GM12878 (cell line): ENCODE measurements around the gene CUTA. TPM values are rescaled to one million over a fixed set of nuclear protein-coding genes. Genes with fewer than 3 reads are reported as not detected.

ENCODE experiments used
- ATAC-seq: fragments of 200-7000 bp; cut with Tn5 transposase; 3 replicates; pipeline ENCODE4 v1.9.1; 2020; ENCODE audit warnings: mild to moderate bottlenecking, moderate library complexity
- BruUV-seq: library from RNA; stranded (reverse); fragments of 400-500 nt; replicated peaks from 2 replicates; lab custom pipeline; 2021; lab: Mats Ljungman, UMichigan
- CTCF ChIA-PET: fragments of 300-600 bp; sonication (Branson Sonifier 250); formaldehyde crosslinking; extraction: SDS; loops from one replicate; lab custom pipeline; 2021; ENCODE audit warnings: inconsistent platforms; lab: Yijun Ruan, JAX
- POLR2A ChIA-PET: fragments of 350-600 bp; formaldehyde crosslinking; extraction: SDS; loops from one replicate; lab custom pipeline; 2021; ENCODE audit warnings: inconsistent platforms; lab: Charles Lee
- RAD21 ChIA-PET: fragments of 300-600 bp; sonication (Branson Sonifier 250); formaldehyde crosslinking; loops from one replicate; lab custom pipeline; 2023; ENCODE audit warnings: antibody characterized with exemption; ENCODE audit not compliant: unreplicated experiment; lab: Charles Lee
- SMC1A ChIA-PET: fragments of 300-600 bp; sonication (Branson Sonifier 250); formaldehyde crosslinking; loops from one replicate; lab custom pipeline; 2023; ENCODE audit not compliant: unreplicated experiment, uncharacterized antibody; lab: Charles Lee
- DNase-seq: peaks from one replicate; pipeline ENCODE4 v3.0.0-alpha.2; 2011; ENCODE audit warnings: low read depth, low spot score
- FAIRE-seq: peaks from 3 replicates; lab custom pipeline; 2011; peaks lifted over from hg19 to GRCh38; lab: Jason Lieb, UNC
- H2AFZ ChIP-seq: 2 replicates; pipeline ENCODE4 v1.6.0; 2011; ENCODE audit warnings: low read depth, low read length, control low read depth; ENCODE audit not compliant: control insufficient read depth
- H3K27ac ChIP-seq: 2 replicates; pipeline ENCODE4 v1.5.1; 2011; ENCODE audit warnings: control low read depth; ENCODE audit not compliant: control insufficient read depth, insufficient read depth
- H3K27me3 ChIP-seq, 2 experiments: replicated peaks in 1 of 2; 2 replicates each; pipeline versions ENCODE4 v1.6.0 to v1.6.1; 2011; ENCODE audit warnings: low read length in 1 of 2; ENCODE audit not compliant: control insufficient read depth in 2 of 2, insufficient read depth in 2 of 2
- H3K36me3 ChIP-seq, 2 experiments: 2 replicates each; pipeline ENCODE4 v1.5.1; 2011; ENCODE audit warnings: low read length in 1 of 2; ENCODE audit not compliant: control insufficient read depth in 2 of 2, insufficient read depth in 2 of 2
- H3K4me1 ChIP-seq: 2 replicates; pipeline ENCODE4 v1.6.1; 2011; ENCODE audit warnings: mild to moderate bottlenecking, low read length, moderate library complexity, mixed read lengths; ENCODE audit not compliant: control insufficient read depth, insufficient read depth
- H3K4me2 ChIP-seq: 2 replicates; pipeline ENCODE4 v1.6.0; 2011; ENCODE audit warnings: control low read depth; ENCODE audit not compliant: control insufficient read depth, insufficient read depth
- H3K4me3 ChIP-seq: fragments of 200-600 bp; sonication (generic); 2 replicates; pipeline ENCODE4 v1.5.1; 2016
- H3K79me2 ChIP-seq: 2 replicates; pipeline ENCODE4 v1.6.0; 2011; ENCODE audit warnings: low read length; ENCODE audit not compliant: control insufficient read depth, insufficient read depth
- H3K9ac ChIP-seq: 2 replicates; pipeline ENCODE4 v1.8.0; 2011; ENCODE audit warnings: low read length, control low read depth, mixed read lengths; ENCODE audit not compliant: control insufficient read depth, insufficient read depth
- H3K9me3 ChIP-seq: replicated peaks from 3 replicates; pipeline ENCODE4 v1.5.1; 2011; ENCODE audit warnings: mild to moderate bottlenecking, low read length; ENCODE audit not compliant: control insufficient read depth, insufficient read depth
- H4K20me1 ChIP-seq: 2 replicates; pipeline ENCODE4 v1.6.0; 2011; ENCODE audit not compliant: control insufficient read depth, insufficient read depth
- CBX5 ChIP-seq: sonication (generic); IDR thresholded peaks from 2 replicates; pipeline ENCODE4 v1.6.1; 2016; ENCODE audit warnings: low read depth, moderate library complexity, mild to moderate bottlenecking, inconsistent platforms
- CREB1 ChIP-seq: IDR thresholded peaks from 2 replicates; pipeline ENCODE4 v1.6.1; 2012; ENCODE audit warnings: low read depth, mild to moderate bottlenecking, inconsistent platforms
- EED ChIP-seq: sonication (generic); IDR thresholded peaks from 2 replicates; pipeline ENCODE4 v1.6.1; 2016; ENCODE audit warnings: antibody characterized with exemption, low read depth
- FOS ChIP-seq: IDR thresholded peaks from 3 replicates; pipeline ENCODE4 v1.6.1; 2011; ENCODE audit warnings: borderline replicate concordance; ENCODE audit not compliant: insufficient read length; ENCODE audit errors: extremely low read depth
- HDAC6 ChIP-seq: fragments of 200-600 bp; sonication (generic); IDR thresholded peaks from one replicate; pipeline ENCODE4 v1.8.0; 2017; ENCODE audit warnings: antibody characterized with exemption; ENCODE audit not compliant: unreplicated experiment
- IKZF1 ChIP-seq: fragments of 450-650 bp; conservative IDR thresholded peaks from 2 replicates; pipeline ENCODE4 v1.6.1; 2017; ENCODE audit warnings: antibody characterized with exemption, mild to moderate bottlenecking
- MEF2B ChIP-seq: fragments of 450-650 bp; IDR thresholded peaks from 2 replicates; pipeline ENCODE4 v1.6.1; 2018; ENCODE audit warnings: mild to moderate bottlenecking, moderate library complexity; ENCODE audit not compliant: partially characterized antibody, poor library complexity, severe bottlenecking
- NR2F1 ChIP-seq: fragments of 450-650 bp; conservative IDR thresholded peaks from 2 replicates; pipeline ENCODE4 v1.6.1; 2017; ENCODE audit warnings: mild to moderate bottlenecking
- SIN3A ChIP-seq: IDR thresholded peaks from 2 replicates; pipeline ENCODE4 v1.6.1; 2012; ENCODE audit warnings: low read depth, low read length, improper control_type of control experiment
- SMAD1 ChIP-seq: fragments of 450-650 bp; IDR thresholded peaks from 2 replicates; pipeline ENCODE4 v1.6.1; 2018; ENCODE audit warnings: mild to moderate bottlenecking, low read depth; ENCODE audit not compliant: partially characterized antibody
- STAT1 ChIP-seq: fragments of 450-650 bp; conservative IDR thresholded peaks from 2 replicates; pipeline ENCODE4 v1.6.1; 2014; ENCODE audit warnings: antibody characterized with exemption, mild to moderate bottlenecking
- TARDBP ChIP-seq: IDR thresholded peaks from 2 replicates; pipeline ENCODE4 v1.6.1; 2016; ENCODE audit warnings: borderline replicate concordance
- ZNF622 ChIP-seq: fragments of 450-650 bp; IDR thresholded peaks from 2 replicates; pipeline ENCODE4 v1.6.1; 2017; ENCODE audit warnings: mild to moderate bottlenecking, inconsistent platforms
- WGBS: methylation state at CpG from one replicate; pipeline ENCODE4 v1.1.6; 2016; ENCODE audit warnings: low lambda C conversion rate; ENCODE audit not compliant: insufficient replicate concordance, insufficient coverage; ENCODE audit errors: missing lambda C conversion rate; 5-methylcytosine and 5-hydroxymethylcytosine counted together
- in situ Hi-C: fragments of 300-500 bp; cut with MboI; formaldehyde crosslinking; loops from 9 replicates; pipeline ENCODE4 v1.14.3; 2018; ENCODE audit warnings: mixed read lengths
- intact Hi-C: fragments of 100-400 bp; cut with micrococcal nuclease; formaldehyde crosslinking; loops from one replicate; pipeline ENCODE4 v1.14.2; 2022; ENCODE audit not compliant: unreplicated experiment
- polyA plus RNA-seq, 11 experiments: library from polyadenylated mRNA; depleted of rRNA in 4 of 11; unstranded in 6 of 11; stranded (reverse) in 5 of 11; fragments of >200 nt; fragmentation: Nextera tagmentation in 4 of 11; fragmentation: Illumina TruSeq in 1 of 11; extraction: Ambion mirVana in 4 of 11; extraction: Trizol in 1 of 11; gene quantifications; 1 replicate in 1 of 11; 2 replicates in 10 of 11; pipeline versions ENCODE4 v1.2.1 to v1.2.3, GENCODE V29; 2011 to 2016; ENCODE audit warnings: inconsistent platforms in 2 of 11, missing spikeins in 2 of 11, low read depth in 1 of 11
- total RNA-seq, 4 experiments: library from RNA; depleted of rRNA in 3 of 4; stranded (reverse); fragments of >200 nt in 3 of 4; fragmentation: Illumina TruSeq in 1 of 4; extraction: Trizol in 1 of 4; gene quantifications; 2 replicates each; pipeline versions ENCODE4 v1.2.1 to v1.2.3, GENCODE V29; 2013 to 2021
- TF ChIP-seq, protein P1 (sequence below): fragments of 450-650 bp; IDR thresholded peaks from 2 replicates; pipeline ENCODE4 v1.6.1; 2016; ENCODE audit warnings: mild to moderate bottlenecking
- TF ChIP-seq, protein P2 (sequence below): fragments of 450-650 bp; IDR thresholded peaks from 2 replicates; pipeline ENCODE4 v1.6.1; 2017; ENCODE audit warnings: mild to moderate bottlenecking
- TF ChIP-seq, protein P3 (sequence below): fragments of 450-650 bp; IDR thresholded peaks from 2 replicates; pipeline ENCODE4 v1.6.1; 2017; ENCODE audit warnings: mild to moderate bottlenecking, moderate library complexity

CUTA gene
- total and polyA plus RNA-seq, 10 of the 15 experiments (the other 5 are each of a cell fraction or from before 2014, with no cell fraction given), result 102 to 293 (median 189) TPM

DNA sequence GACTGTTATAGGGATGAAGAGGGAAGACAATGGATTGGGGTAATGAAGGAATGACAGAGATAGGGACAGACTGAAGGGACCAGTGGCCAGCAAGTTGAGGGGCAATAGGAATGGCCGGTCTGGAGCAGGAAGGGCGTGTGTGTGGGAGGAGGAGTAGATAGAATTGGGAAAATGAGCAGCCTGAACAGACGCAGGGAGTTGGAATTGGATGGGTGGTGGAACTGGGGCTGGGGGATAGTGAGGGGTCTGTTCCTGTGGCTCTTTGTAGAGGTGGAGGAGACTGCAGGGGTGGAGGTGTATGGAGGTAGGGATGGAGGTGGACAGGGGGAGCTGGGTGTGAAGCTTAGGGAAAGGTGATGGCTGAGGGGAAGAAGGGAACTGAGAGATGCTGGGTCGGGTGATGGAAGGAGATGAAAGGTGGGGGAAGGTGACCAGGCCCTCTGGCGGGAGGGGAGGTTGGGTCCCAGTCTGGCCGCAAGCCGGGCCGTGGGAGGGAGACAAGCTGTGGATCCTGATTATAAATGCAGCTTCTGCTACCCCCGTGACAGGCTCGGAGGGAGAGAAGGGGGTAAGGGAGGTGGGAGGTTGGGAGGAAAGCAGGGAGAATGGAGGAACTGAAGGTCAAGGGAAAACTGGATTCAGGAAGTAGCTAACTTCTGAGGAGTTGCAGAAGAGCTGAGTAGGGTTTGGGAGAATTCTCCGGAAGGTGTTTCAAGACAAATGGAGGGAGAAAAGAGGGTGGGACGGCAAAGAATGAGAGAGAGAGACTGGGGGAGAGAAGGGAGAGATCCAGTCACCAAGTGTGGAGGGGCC, 7.2 kb upstream of the CUTA start:
- ChIA-PET SMC1A (interaction anchor here (0.9 to 1.5 kb wide), 7 partner anchors 8 to 183 kb away, joined by 3 to 6 read pairs (median 3); no protein-coding TSS in a partner anchor), POLR2A (interaction anchor here (0.6 to 2.4 kb wide), 9 partner anchors 8 to 146 kb away, joined by 3 to 14 read pairs (median 5); partner anchors contain the start of genes CUTA, ZBTB22 and ZBTB9), CTCF (interaction anchor here (0.7 to 2.4 kb wide), 13 partner anchors 9 to 275 kb away, joined by 3 to 25 read pairs (median 4); partner anchors contain the start of genes B3GALT4, CUTA, RGL2 and RPS18), RAD21 (interaction anchor here (0.6 to 2.3 kb wide), 12 partner anchors 9 to 180 kb away, joined by 3 to 11 read pairs (median 5); partner anchors contain the start of genes B3GALT4, BAK1, KIFC1 and PFDN6)
- Histone ChIP-seq H2AFZ (peak overlapping the region; percentile 87), H3K4me2 (peak overlapping the region; percentile 69), H3K79me2 (peaks cover 1% of the 10 kb centered on the region; the same call in 1 of the 2 replicates), H3K36me3 (no peaks in the 10 kb centered on the region), H3K4me3 (peak overlapping the region; percentile 66), H3K9me3 (no peaks in the 10 kb centered on the region), H3K27me3 (no peaks in the 10 kb centered on the region; a peak in 2 of 4 replicates), H3K9ac (peak overlapping the region; percentile 87), H3K27ac (peak overlapping the region; percentile 86), H4K20me1 (no peaks in the 10 kb centered on the region), H3K4me1 (peaks cover 29% of the 10 kb centered on the region)
- ATAC-seq (peak; percentile 6; the same call in 2 of the 3 replicates), DNase-seq (no peak), FAIRE-seq (peak; percentile 64)
- intact Hi-C loops (no loop called here), in situ Hi-C loops (no loop called here)
- WGBS, result 25% methylated on average over 12 of the region's 12 CpGs
- TSS peak; percentile 93 for BruUV-seq
- TF ChIP-seq SIN3A (no peak), SMAD1 (peak; percentile 15), CREB1 (no peak), CBX5 (no peak), EED (no peak), STAT1 (no peak), HDAC6 (no peak), NR2F1 (no peak), TARDBP (no peak), FOS (no peak), MEF2B (no peak), ZNF622 (no peak), IKZF1 (peak; percentile 35; the same call in 1 of the 2 replicates)
- TF ChIP-seq, protein P1, sequence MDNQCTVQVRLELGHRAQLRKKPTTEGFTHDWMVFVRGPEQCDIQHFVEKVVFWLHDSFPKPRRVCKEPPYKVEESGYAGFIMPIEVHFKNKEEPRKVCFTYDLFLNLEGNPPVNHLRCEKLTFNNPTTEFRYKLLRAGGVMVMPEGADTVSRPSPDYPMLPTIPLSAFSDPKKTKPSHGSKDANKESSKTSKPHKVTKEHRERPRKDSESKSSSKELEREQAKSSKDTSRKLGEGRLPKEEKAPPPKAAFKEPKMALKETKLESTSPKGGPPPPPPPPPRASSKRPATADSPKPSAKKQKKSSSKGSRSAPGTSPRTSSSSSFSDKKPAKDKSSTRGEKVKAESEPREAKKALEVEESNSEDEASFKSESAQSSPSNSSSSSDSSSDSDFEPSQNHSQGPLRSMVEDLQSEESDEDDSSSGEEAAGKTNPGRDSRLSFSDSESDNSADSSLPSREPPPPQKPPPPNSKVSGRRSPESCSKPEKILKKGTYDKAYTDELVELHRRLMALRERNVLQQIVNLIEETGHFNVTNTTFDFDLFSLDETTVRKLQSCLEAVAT, result peak; percentile 58; the same call in 1 of the 2 replicates
- TF ChIP-seq, protein P2, sequence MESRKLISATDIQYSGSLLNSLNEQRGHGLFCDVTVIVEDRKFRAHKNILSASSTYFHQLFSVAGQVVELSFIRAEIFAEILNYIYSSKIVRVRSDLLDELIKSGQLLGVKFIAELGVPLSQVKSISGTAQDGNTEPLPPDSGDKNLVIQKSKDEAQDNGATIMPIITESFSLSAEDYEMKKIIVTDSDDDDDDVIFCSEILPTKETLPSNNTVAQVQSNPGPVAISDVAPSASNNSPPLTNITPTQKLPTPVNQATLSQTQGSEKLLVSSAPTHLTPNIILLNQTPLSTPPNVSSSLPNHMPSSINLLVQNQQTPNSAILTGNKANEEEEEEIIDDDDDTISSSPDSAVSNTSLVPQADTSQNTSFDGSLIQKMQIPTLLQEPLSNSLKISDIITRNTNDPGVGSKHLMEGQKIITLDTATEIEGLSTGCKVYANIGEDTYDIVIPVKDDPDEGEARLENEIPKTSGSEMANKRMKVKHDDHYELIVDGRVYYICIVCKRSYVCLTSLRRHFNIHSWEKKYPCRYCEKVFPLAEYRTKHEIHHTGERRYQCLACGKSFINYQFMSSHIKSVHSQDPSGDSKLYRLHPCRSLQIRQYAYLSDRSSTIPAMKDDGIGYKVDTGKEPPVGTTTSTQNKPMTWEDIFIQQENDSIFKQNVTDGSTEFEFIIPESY, result no peak
- TF ChIP-seq, protein P3, sequence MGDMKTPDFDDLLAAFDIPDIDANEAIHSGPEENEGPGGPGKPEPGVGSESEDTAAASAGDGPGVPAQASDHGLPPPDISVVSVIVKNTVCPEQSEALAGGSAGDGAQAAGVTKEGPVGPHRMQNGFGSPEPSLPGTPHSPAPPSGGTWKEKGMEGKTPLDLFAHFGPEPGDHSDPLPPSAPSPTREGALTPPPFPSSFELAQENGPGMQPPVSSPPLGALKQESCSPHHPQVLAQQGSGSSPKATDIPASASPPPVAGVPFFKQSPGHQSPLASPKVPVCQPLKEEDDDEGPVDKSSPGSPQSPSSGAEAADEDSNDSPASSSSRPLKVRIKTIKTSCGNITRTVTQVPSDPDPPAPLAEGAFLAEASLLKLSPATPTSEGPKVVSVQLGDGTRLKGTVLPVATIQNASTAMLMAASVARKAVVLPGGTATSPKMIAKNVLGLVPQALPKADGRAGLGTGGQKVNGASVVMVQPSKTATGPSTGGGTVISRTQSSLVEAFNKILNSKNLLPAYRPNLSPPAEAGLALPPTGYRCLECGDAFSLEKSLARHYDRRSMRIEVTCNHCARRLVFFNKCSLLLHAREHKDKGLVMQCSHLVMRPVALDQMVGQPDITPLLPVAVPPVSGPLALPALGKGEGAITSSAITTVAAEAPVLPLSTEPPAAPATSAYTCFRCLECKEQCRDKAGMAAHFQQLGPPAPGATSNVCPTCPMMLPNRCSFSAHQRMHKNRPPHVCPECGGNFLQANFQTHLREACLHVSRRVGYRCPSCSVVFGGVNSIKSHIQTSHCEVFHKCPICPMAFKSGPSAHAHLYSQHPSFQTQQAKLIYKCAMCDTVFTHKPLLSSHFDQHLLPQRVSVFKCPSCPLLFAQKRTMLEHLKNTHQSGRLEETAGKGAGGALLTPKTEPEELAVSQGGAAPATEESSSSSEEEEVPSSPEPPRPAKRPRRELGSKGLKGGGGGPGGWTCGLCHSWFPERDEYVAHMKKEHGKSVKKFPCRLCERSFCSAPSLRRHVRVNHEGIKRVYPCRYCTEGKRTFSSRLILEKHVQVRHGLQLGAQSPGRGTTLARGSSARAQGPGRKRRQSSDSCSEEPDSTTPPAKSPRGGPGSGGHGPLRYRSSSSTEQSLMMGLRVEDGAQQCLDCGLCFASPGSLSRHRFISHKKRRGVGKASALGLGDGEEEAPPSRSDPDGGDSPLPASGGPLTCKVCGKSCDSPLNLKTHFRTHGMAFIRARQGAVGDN, result no peak
